Ecto neural progenitor cell (in vitro differentiated cells): ENCODE measurements around the gene SPATA33.
"Not testable (repeated sequence)": the region's sequence is repeated elsewhere in the genome, so short reads cannot be mapped to it uniquely, and the experiment has no call there.

Experiments used
- DNase-seq: peaks from one replicate; pipeline ENCODE4 v3.0.0-alpha.2; 2018; ENCODE audit warnings: low spot score

Gene SPATA33

GRCh38 chr16:89664238-89664637 is 6.6 kb downstream of the SPATA33 start:
- not testable (repeated sequence) for DNase-seq

- not testable (repeated sequence) for DNase-seq
Measured at GRCh38 chr16:89667000-89667399, 9.4 kb downstream of the SPATA33 start.

GRCh38 chr16:89667633-89668032 is 10.0 kb downstream of the SPATA33 start:
- no peak for DNase-seq

GRCh38 chr16:89668790-89669158 is 11.1 kb downstream of the SPATA33 start:
- DNase-seq, result no peak

- no peak for DNase-seq
Measured at GRCh38 chr16:89669755-89670154, 12.1 kb downstream of the SPATA33 start.

- DNase-seq, result no peak
Measured at GRCh38 chr16:89670496-89671431, 13.1 kb downstream of the SPATA33 start.

GRCh38 chr16:89671565-89671964 is 13.9 kb downstream of the SPATA33 start:
- DNase-seq, result not testable (repeated sequence)

GRCh38 chr16:89672177-89672941 is 14.7 kb downstream of the SPATA33 start:
- DNase-seq, result no peak

GRCh38 chr16:89678258-89678657 is 20.6 kb downstream of the SPATA33 start:
- no peak for DNase-seq

GRCh38 chr16:89685916-89686315 is 28.3 kb downstream of the SPATA33 start:
- DNase-seq, result no peak

GRCh38 chr16:89686520-89687091 is 29.0 kb downstream of the SPATA33 start, which contains the start of gene CDK10:
TSS of gene CDK10 (plus strand) at chr16:89686689. CDS start at chr16:89686711, 22 bp downstream.
- peak; percentile 95 for DNase-seq

- DNase-seq, result no peak
Measured at GRCh38 chr16:89687092-89687940, 29.7 kb downstream of the SPATA33 start.

- no peak for DNase-seq
Measured at GRCh38 chr16:89688395-89688794, 30.8 kb downstream of the SPATA33 start.

GRCh38 chr16:89689142-89689541 is 31.5 kb downstream of the SPATA33 start:
- no peak for DNase-seq

- DNase-seq, result not testable (repeated sequence)
Measured at GRCh38 chr16:89689621-89690020, 32.0 kb downstream of the SPATA33 start.

- no peak for DNase-seq
Measured at GRCh38 chr16:89690392-89690901, 32.8 kb downstream of the SPATA33 start.

- no peak for DNase-seq
Measured at GRCh38 chr16:89691231-89691985, 33.8 kb downstream of the SPATA33 start.

GRCh38 chr16:89691986-89692569 is 34.4 kb downstream of the SPATA33 start:
- DNase-seq, result no peak

- DNase-seq, result no peak
Measured at GRCh38 chr16:89693289-89693731, 35.7 kb downstream of the SPATA33 start.
